ENCODE measurements around the gene PPP6R3.

DNA sequence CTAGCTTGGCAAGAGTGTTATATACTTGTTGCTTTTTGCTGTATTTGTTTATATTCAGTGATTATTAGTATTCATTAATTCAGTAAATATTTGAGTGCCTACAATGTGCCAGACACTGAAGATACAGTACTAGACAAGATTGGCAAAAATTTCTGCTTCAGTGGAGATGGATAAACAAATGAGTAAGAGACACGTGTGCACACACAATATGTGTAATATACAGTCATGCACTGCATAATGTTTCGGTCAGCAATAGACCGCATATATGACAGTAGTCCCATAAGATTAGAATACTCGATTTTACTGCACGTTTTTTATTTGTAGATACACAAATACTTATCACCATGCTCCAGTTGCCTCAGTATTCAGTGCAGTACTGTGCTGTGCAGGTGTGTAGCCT is 118.9 kb downstream of the PPP6R3 start:
- TF ChIP-seq, protein P1, sequence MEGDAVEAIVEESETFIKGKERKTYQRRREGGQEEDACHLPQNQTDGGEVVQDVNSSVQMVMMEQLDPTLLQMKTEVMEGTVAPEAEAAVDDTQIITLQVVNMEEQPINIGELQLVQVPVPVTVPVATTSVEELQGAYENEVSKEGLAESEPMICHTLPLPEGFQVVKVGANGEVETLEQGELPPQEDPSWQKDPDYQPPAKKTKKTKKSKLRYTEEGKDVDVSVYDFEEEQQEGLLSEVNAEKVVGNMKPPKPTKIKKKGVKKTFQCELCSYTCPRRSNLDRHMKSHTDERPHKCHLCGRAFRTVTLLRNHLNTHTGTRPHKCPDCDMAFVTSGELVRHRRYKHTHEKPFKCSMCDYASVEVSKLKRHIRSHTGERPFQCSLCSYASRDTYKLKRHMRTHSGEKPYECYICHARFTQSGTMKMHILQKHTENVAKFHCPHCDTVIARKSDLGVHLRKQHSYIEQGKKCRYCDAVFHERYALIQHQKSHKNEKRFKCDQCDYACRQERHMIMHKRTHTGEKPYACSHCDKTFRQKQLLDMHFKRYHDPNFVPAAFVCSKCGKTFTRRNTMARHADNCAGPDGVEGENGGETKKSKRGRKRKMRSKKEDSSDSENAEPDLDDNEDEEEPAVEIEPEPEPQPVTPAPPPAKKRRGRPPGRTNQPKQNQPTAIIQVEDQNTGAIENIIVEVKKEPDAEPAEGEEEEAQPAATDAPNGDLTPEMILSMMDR (CRISPR knock-in tag; IDR thresholded peaks at IDR 0.05): no peak
- TF ChIP-seq RBM39 (IDR thresholded peaks at IDR 0.05; ENCODE audit: low read depth, low read length, poor library complexity, severe bottlenecking) (no peak), NFE2 (CRISPR knock-in tag; IDR thresholded peaks at IDR 0.05) (no peak), MXI1 (IDR thresholded peaks at IDR 0.05; ENCODE audit: borderline replicate concordance, low read depth, low read length) (no peak), ZFP36 (IDR thresholded peaks at IDR 0.05; ENCODE audit: borderline replicate concordance, low read depth, low read length, partially characterized antibody) (no peak)
- TF ChIP-seq, protein P2, sequence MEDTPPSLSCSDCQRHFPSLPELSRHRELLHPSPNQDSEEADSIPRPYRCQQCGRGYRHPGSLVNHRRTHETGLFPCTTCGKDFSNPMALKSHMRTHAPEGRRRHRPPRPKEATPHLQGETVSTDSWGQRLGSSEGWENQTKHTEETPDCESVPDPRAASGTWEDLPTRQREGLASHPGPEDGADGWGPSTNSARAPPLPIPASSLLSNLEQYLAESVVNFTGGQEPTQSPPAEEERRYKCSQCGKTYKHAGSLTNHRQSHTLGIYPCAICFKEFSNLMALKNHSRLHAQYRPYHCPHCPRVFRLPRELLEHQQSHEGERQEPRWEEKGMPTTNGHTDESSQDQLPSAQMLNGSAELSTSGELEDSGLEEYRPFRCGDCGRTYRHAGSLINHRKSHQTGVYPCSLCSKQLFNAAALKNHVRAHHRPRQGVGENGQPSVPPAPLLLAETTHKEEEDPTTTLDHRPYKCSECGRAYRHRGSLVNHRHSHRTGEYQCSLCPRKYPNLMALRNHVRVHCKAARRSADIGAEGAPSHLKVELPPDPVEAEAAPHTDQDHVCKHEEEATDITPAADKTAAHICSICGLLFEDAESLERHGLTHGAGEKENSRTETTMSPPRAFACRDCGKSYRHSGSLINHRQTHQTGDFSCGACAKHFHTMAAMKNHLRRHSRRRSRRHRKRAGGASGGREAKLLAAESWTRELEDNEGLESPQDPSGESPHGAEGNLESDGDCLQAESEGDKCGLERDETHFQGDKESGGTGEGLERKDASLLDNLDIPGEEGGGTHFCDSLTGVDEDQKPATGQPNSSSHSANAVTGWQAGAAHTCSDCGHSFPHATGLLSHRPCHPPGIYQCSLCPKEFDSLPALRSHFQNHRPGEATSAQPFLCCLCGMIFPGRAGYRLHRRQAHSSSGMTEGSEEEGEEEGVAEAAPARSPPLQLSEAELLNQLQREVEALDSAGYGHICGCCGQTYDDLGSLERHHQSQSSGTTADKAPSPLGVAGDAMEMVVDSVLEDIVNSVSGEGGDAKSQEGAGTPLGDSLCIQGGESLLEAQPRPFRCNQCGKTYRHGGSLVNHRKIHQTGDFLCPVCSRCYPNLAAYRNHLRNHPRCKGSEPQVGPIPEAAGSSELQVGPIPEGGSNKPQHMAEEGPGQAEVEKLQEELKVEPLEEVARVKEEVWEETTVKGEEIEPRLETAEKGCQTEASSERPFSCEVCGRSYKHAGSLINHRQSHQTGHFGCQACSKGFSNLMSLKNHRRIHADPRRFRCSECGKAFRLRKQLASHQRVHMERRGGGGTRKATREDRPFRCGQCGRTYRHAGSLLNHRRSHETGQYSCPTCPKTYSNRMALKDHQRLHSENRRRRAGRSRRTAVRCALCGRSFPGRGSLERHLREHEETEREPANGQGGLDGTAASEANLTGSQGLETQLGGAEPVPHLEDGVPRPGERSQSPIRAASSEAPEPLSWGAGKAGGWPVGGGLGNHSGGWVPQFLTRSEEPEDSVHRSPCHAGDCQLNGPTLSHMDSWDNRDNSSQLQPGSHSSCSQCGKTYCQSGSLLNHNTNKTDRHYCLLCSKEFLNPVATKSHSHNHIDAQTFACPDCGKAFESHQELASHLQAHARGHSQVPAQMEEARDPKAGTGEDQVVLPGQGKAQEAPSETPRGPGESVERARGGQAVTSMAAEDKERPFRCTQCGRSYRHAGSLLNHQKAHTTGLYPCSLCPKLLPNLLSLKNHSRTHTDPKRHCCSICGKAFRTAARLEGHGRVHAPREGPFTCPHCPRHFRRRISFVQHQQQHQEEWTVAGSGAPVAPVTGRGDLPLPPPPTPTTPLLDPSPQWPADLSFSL (CRISPR knock-in tag; IDR thresholded peaks at IDR 0.05): no peak
